ENCODE results near the gene ERP29.

The ERP29 gene

GRCh38 chr12:112012775-112013600 is at the start of gene ERP29, which contains the start of gene TMEM116:
ERP29 (plus strand) TSS chr12:112013426; CDS start chr12:112013466, 40 bp downstream.
TMEM116 (minus strand) TSS chr12:112013165; CDS start chr12:112005270, 7,895 bp downstream.
- Histone ChIP-seq H3K4me2 (peak within 1 kb of the TSS; percentile 97), H3K4me3 (peak within 1 kb of the TSS; percentile 99), H3K27me3 (no peaks in the 10 kb centered on the region), H3K36me3 (peaks cover 42% of the 10 kb centered on the region), H3K9me3 (peaks cover 11% of the 10 kb centered on the region; the same call in 1 of the 2 replicates), H3K9ac (peak within 1 kb of the TSS; percentile 98), H3K4me1 (peaks cover 53% of the 10 kb centered on the region), H4K20me1 (peaks cover 39% of the 10 kb centered on the region), H3K27ac (peak within 1 kb of the TSS; percentile 98)
- no peak for TF ChIP-seq Cebpa-rat (IDR thresholded peaks at IDR 0.05)

- Histone ChIP-seq H4K20me1 (no peaks in the 10 kb centered on the region), H3K27ac (no peak overlapping the region), H3K4me3 (no peak overlapping the region), H3K36me3 (0 out of 2 replicates have a peak, but pooled peaks cover 8% of the 10 kb centered on the region), H3K4me2 (no peak overlapping the region), H3K9ac (no peak overlapping the region), H3K4me1 (no peaks in the 10 kb centered on the region), H3K9me3 (peaks cover 31% of the 10 kb centered on the region), H3K27me3 (no peaks in the 10 kb centered on the region)
- TF ChIP-seq Cebpa-rat (IDR thresholded peaks at IDR 0.05): no peak
These were observed 48.3 kb upstream of the ERP29 start for GRCh38 chr12:111964935-111965334.

GRCh38 chr12:111971800-111972199 is 41.4 kb upstream of the ERP29 start:
- H3K27me3 ChIP-seq: no peaks in the 10 kb centered on the region
- H3K4me1 ChIP-seq: no peaks in the 10 kb centered on the region
- H3K9ac ChIP-seq: no peak overlapping the region
- H3K36me3 ChIP-seq: peaks cover 13% of the 10 kb centered on the region; the same call in 1 of the 2 replicates
- H3K4me3 ChIP-seq: no peak overlapping the region
- H3K4me2 ChIP-seq: no peak overlapping the region
- H3K27ac ChIP-seq: no peak overlapping the region
- TF ChIP-seq Cebpa-rat (IDR thresholded peaks at IDR 0.05): no peak
- H3K9me3 ChIP-seq: peaks cover 32% of the 10 kb centered on the region
- H4K20me1 ChIP-seq: no peaks in the 10 kb centered on the region

- Histone ChIP-seq H3K27me3 (no peaks in the 10 kb centered on the region), H3K4me2 (no peak overlapping the region), H4K20me1 (no peaks in the 10 kb centered on the region), H3K36me3 (peaks cover 9% of the 10 kb centered on the region; the same call in 1 of the 2 replicates), H3K9me3 (peaks cover 18% of the 10 kb centered on the region), H3K9ac (no peak overlapping the region), H3K27ac (no peak overlapping the region), H3K4me1 (no peaks in the 10 kb centered on the region), H3K4me3 (no peak overlapping the region)
- no peak for TF ChIP-seq Cebpa-rat (IDR thresholded peaks at IDR 0.05)
These were observed 37.9 kb upstream of the ERP29 start for GRCh38 chr12:111975161-111975931.

GRCh38 chr12:111976291-111976690 is 36.9 kb upstream of the ERP29 start:
- Histone ChIP-seq H3K4me3 (no peak overlapping the region), H3K27me3 (no peaks in the 10 kb centered on the region), H3K27ac (no peak overlapping the region), H3K4me1 (peaks cover 5% of the 10 kb centered on the region; the same call in 1 of the 2 replicates), H3K9me3 (peaks cover 9% of the 10 kb centered on the region), H4K20me1 (no peaks in the 10 kb centered on the region), H3K4me2 (no peak overlapping the region), H3K9ac (no peak overlapping the region), H3K36me3 (peaks cover 9% of the 10 kb centered on the region; the same call in 1 of the 2 replicates)
- no peak for TF ChIP-seq Cebpa-rat (IDR thresholded peaks at IDR 0.05)

- H3K27ac ChIP-seq: no peak overlapping the region
- TF ChIP-seq Cebpa-rat (IDR thresholded peaks at IDR 0.05): no peak
These were observed 36.4 kb upstream of the ERP29 start for GRCh38 chr12:111976860-111977259.

GRCh38 chr12:111978545-111978944 is 34.7 kb upstream of the ERP29 start:
- TF ChIP-seq Cebpa-rat (IDR thresholded peaks at IDR 0.05): no peak
- no peak overlapping the region for H3K4me2 ChIP-seq
- H3K36me3 ChIP-seq: no peaks in the 10 kb centered on the region
- H3K4me1 ChIP-seq: peaks cover 5% of the 10 kb centered on the region; the same call in 1 of the 2 replicates
- no peaks in the 10 kb centered on the region for H3K27me3 ChIP-seq
- H3K9me3 ChIP-seq: no peaks in the 10 kb centered on the region
- H3K9ac ChIP-seq: no peak overlapping the region
- H4K20me1 ChIP-seq: no peaks in the 10 kb centered on the region
- no peak overlapping the region for H3K4me3 ChIP-seq
- H3K27ac ChIP-seq: no peak overlapping the region

More at GRCh38 chr12:111976860-111977259, 36.4 kb upstream of the ERP29 start:
- Histone ChIP-seq H3K4me2 (no peak overlapping the region), H3K27me3 (no peaks in the 10 kb centered on the region), H3K4me1 (peaks cover 5% of the 10 kb centered on the region; the same call in 1 of the 2 replicates), H3K4me3 (no peak overlapping the region), H4K20me1 (no peaks in the 10 kb centered on the region), H3K9ac (no peak overlapping the region), H3K36me3 (peaks cover 6% of the 10 kb centered on the region; the same call in 1 of the 2 replicates), H3K9me3 (peaks cover 5% of the 10 kb centered on the region)

- TF ChIP-seq Cebpa-rat (IDR thresholded peaks at IDR 0.05): no peak
- Histone ChIP-seq H3K9me3 (no peaks in the 10 kb centered on the region), H4K20me1 (no peaks in the 10 kb centered on the region), H3K4me2 (no peak overlapping the region), H3K27ac (no peak overlapping the region), H3K36me3 (no peaks in the 10 kb centered on the region), H3K27me3 (no peaks in the 10 kb centered on the region), H3K9ac (no peak overlapping the region), H3K4me3 (no peak overlapping the region), H3K4me1 (peaks cover 5% of the 10 kb centered on the region; the same call in 1 of the 2 replicates)
These were observed 32.6 kb upstream of the ERP29 start for GRCh38 chr12:111980598-111980997.

- Histone ChIP-seq H4K20me1 (no peaks in the 10 kb centered on the region), H3K4me1 (peaks cover 5% of the 10 kb centered on the region; the same call in 1 of the 2 replicates), H3K36me3 (no peaks in the 10 kb centered on the region; the same call in 1 of the 2 replicates), H3K27me3 (no peaks in the 10 kb centered on the region), H3K4me3 (no peak overlapping the region), H3K9ac (no peak overlapping the region), H3K4me2 (no peak overlapping the region), H3K9me3 (0 out of 2 replicates have a peak, but pooled peaks cover 4% of the 10 kb centered on the region), H3K27ac (no peak overlapping the region)
- no peak for TF ChIP-seq Cebpa-rat (IDR thresholded peaks at IDR 0.05)
These were observed 31.2 kb upstream of the ERP29 start for GRCh38 chr12:111981987-111982386.
